OCI-LY1 (cell line): ENCODE measurements around the gene DDX49.

Source experiments
- EZH2 ChIP-seq: fragments of 200-600 bp; sonication (generic), shearing (Covaris generic); IDR thresholded peaks from 2 replicates; pipeline ENCODE4 v1.8.0; 2017; ENCODE audit warnings: borderline replicate concordance, mixed run types, mild to moderate bottlenecking, antibody characterized with exemption, low read length, moderate library complexity, mixed read lengths
- TF ChIP-seq, protein P1 (sequence below): fragments of 200-600 bp; sonication (generic), shearing (Covaris generic); IDR thresholded peaks from 2 replicates; pipeline ENCODE4 v1.5.1; 2017; ENCODE audit warnings: mild to moderate bottlenecking, antibody characterized with exemption, low read length, moderate library complexity, mixed read lengths

DNA sequence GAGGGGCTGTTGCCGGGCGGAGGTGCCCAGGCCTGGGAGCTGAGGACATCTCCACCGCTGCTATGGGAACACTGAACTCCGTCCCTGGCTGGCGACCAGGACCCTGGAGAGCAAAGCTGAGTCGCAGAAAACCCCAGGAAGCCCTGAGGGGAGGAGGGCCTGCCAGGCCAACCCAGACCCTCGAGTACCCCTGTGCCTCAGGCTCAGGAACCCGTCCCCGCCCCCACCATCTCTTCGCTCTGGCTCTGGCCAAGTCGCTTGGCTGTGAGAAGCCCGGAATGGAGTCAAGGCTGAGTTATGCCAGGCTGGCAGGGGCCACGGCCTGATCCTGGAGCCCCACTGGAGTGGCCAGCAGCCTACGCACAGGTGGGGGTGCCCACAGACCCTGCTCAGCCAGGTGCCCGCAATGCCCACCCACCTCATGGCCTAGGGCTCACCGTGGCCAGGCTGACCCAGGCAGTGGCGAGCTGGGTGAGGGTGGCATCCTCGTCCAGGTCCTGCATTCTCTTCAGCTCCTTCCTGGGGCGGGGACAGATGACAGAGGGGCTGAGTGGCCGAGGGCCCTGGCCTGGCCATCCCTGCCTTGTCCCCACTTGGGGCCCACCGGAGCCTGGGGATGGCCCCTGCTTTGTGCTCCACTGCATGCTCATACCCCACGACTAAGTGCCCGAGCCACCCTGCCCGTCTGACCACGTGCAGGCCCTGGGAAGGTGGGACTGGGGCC is 15.0 kb upstream of the DDX49 start:
- TF ChIP-seq, protein P1, sequence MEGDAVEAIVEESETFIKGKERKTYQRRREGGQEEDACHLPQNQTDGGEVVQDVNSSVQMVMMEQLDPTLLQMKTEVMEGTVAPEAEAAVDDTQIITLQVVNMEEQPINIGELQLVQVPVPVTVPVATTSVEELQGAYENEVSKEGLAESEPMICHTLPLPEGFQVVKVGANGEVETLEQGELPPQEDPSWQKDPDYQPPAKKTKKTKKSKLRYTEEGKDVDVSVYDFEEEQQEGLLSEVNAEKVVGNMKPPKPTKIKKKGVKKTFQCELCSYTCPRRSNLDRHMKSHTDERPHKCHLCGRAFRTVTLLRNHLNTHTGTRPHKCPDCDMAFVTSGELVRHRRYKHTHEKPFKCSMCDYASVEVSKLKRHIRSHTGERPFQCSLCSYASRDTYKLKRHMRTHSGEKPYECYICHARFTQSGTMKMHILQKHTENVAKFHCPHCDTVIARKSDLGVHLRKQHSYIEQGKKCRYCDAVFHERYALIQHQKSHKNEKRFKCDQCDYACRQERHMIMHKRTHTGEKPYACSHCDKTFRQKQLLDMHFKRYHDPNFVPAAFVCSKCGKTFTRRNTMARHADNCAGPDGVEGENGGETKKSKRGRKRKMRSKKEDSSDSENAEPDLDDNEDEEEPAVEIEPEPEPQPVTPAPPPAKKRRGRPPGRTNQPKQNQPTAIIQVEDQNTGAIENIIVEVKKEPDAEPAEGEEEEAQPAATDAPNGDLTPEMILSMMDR, result no peak
- TF ChIP-seq EZH2, result no peak
